Heart left ventricle (tissue), 13 donors: ENCODE results near the gene PIK3CA.

Experiments
- CTCF ChIP-seq, 12 donors: fragments of 200-600 bp; sonication (generic) in 4 of 12; IDR thresholded peaks; one replicate each; pipeline versions ENCODE4 v1.5.0 to v1.8.0; 2018 to 2022; ENCODE audit warnings: antibody characterized with exemption in 12 of 12, mild to moderate bottlenecking in 5 of 12
- POLR2A ChIP-seq, 2 donors: fragments of 450-650 bp; IDR thresholded peaks; one replicate each; pipeline ENCODE4 v1.6.1; 2017; ENCODE audit warnings: antibody characterized with exemption in 2 of 2, mild to moderate bottlenecking in 2 of 2, moderate library complexity in 2 of 2
- donor health status: ischemic (EF 13 %, LVEDD 7.1; RV severe dilation, severe dysfunction).
- donor health status: DM: no; HTN: yes; CAD: no.
- donor health status: DM: no; HTN: no; CAD: no.
- donor health status: ischemic (EF 25% LVEDD 6.9; RV normal size, moderate dysfunction).
- donor health status: ischemic (EF 25% LVEDD 5.7; RV mildly dilated, moderate dysfunction).
- donor health status: ischemic (EF 35%, LVEDD 5.7; RV mildly dilated, moderate dysfunction).
- donor health status: nonischemic (EF 11% LVEDD 7.7; RV severe dilation, severe dysfunction).
- donor health status: DM: yes; HTN: yes; CAD: no.
- donor health status: PGD.
- donor health status: ischemic (EF 29% LVEDD 5.4; RV normal size, mild dysfunction).
- donor health status: nonischemic (EF 23%, LVEDD 6.1; RV moderate dilation, normal function).

- TF ChIP-seq POLR2A (IDR thresholded peaks at IDR 0.05) (peak in 1 of 2 donors; percentile 77), CTCF (IDR thresholded peaks at IDR 0.05) (no peak)
Measured at GRCh38 chr3:179147873-179148615, at the start of gene PIK3CA.
